SK-N-SH (cell line): ENCODE measurements around the gene TOP3A. TPM values are rescaled to one million over a fixed set of nuclear protein-coding genes. Genes with fewer than 3 reads are reported as not detected.

Experiments
- CTCF ChIA-PET: fragments of 300-600, 350-600 bp; formaldehyde crosslinking; extraction: SDS; loops from one replicate; lab custom pipeline; 2021; lab: Yijun Ruan, JAX
- POLR2A ChIA-PET: fragments of 350-600 bp; sonication (Branson Sonifier 250); formaldehyde crosslinking; extraction: SDS; loops from one replicate; lab custom pipeline; 2020; ENCODE audit warnings: antibody characterized with exemption, inconsistent platforms; lab: Yijun Ruan, JAX
- DNase-seq: peaks from one replicate; pipeline ENCODE4 v3.0.0; 2012
- H2AFZ ChIP-seq: fragments of 200-600 bp; sonication (generic); 2 replicates; pipeline ENCODE4 v1.8.1; 2016; ENCODE audit warnings: antibody characterized with exemption, mild to moderate bottlenecking, low read depth
- H3F3A ChIP-seq: fragments of 200-600 bp; sonication (generic); replicated peaks from 2 replicates; pipeline ENCODE3; 2016; ENCODE audit warnings: antibody characterized with exemption, mild to moderate bottlenecking; ENCODE audit not compliant: insufficient read depth
- H3K27ac ChIP-seq, 2 experiments: fragments of 200-500 bp in 1 of 2; fragments of 200-600 bp in 1 of 2; sonication (Bioruptor generic) in 1 of 2; sonication (generic), shearing (Covaris generic) in 1 of 2; 2 replicates each; pipeline versions ENCODE4 v1.5.1 to v1.6.1; 2014 to 2016; ENCODE audit warnings: low read depth in 2 of 2, inconsistent platforms in 1 of 2, low read length in 1 of 2, mild to moderate bottlenecking in 1 of 2, mixed read lengths in 1 of 2
- H3K27me3 ChIP-seq: fragments of 200-600 bp; sonication (generic), shearing (Covaris generic); 2 replicates; pipeline ENCODE4 v1.6.1; 2016; ENCODE audit warnings: mixed run types; ENCODE audit not compliant: insufficient read depth
- H3K36me3 ChIP-seq, 2 experiments: fragments of 200-500 bp in 1 of 2; fragments of 200-600 bp in 1 of 2; sonication (Bioruptor generic) in 1 of 2; sonication (generic) in 1 of 2; replicated peaks in 1 of 2; 2 replicates each; pipeline versions ENCODE3 to v1.5.1; 2014 to 2016; ENCODE audit warnings: low read length in 1 of 2, mild to moderate bottlenecking in 1 of 2; ENCODE audit not compliant: insufficient read depth in 2 of 2, control insufficient read depth in 1 of 2
- H3K4me1 ChIP-seq, 2 experiments: fragments of 200-500 bp in 1 of 2; fragments of 200-600 bp in 1 of 2; sonication (Bioruptor generic) in 1 of 2; sonication (generic), shearing (Covaris generic) in 1 of 2; 2 replicates each; pipeline versions ENCODE4 v1.5.1 to v1.6.1; 2014 to 2016; ENCODE audit warnings: low read depth in 1 of 2, low read length in 1 of 2, mixed run types in 1 of 2; ENCODE audit not compliant: insufficient read depth in 2 of 2, control insufficient read depth in 1 of 2
- H3K4me2 ChIP-seq: fragments of 200-600 bp; sonication (generic), shearing (Covaris generic); 2 replicates; pipeline ENCODE4 v1.6.1; 2017; ENCODE audit warnings: mixed run types
- H3K4me3 ChIP-seq, 2 experiments: fragments of 200-500 bp in 1 of 2; fragments of 200-600 bp in 1 of 2; sonication (Bioruptor generic) in 1 of 2; sonication (generic), shearing (Covaris generic) in 1 of 2; 2 replicates each; pipeline versions ENCODE4 v1.5.1 to v1.8.1; 2014 to 2016; ENCODE audit warnings: low read depth in 2 of 2, inconsistent platforms in 1 of 2, low read length in 1 of 2, mild to moderate bottlenecking in 1 of 2, mixed read lengths in 1 of 2, moderate library complexity in 1 of 2
- H3K79me2 ChIP-seq: fragments of 200-600 bp; sonication (generic); 2 replicates; pipeline ENCODE4 v1.8.1; 2017; ENCODE audit warnings: mild to moderate bottlenecking; ENCODE audit not compliant: insufficient read depth
- H3K9ac ChIP-seq: fragments of 200-600 bp; sonication (generic); 2 replicates; pipeline ENCODE4 v1.6.1; 2017; ENCODE audit warnings: mixed run types
- H3K9me2 ChIP-seq: fragments of 200-600 bp; sonication (generic); 2 replicates; pipeline ENCODE4 v1.6.1; 2017; ENCODE audit warnings: mixed run types
- H3K9me3 ChIP-seq: fragments of 200-600 bp; sonication (generic); 2 replicates; pipeline ENCODE4 v1.6.1; 2017; ENCODE audit warnings: mixed run types, mild to moderate bottlenecking, moderate library complexity
- H4K20me1 ChIP-seq: fragments of 200-600 bp; sonication (generic); 2 replicates; pipeline ENCODE4 v1.6.1; 2017; ENCODE audit warnings: mild to moderate bottlenecking, mixed run types; ENCODE audit not compliant: insufficient read depth
- CHD2 ChIP-seq: fragments of 150-350 bp; IDR thresholded peaks from 2 replicates; pipeline ENCODE4 v1.6.1; 2018; ENCODE audit warnings: low read length; ENCODE audit not compliant: partially characterized antibody
- EP300 ChIP-seq, 2 experiments: IDR thresholded peaks; 2 replicates each; pipeline versions ENCODE4 v1.4.0 to v1.6.1; 2012; ENCODE audit warnings: borderline replicate concordance in 1 of 2, low read depth in 1 of 2, low read length in 1 of 2
- EZH2phosphoT487 ChIP-seq: fragments of 200-600 bp; sonication (generic); IDR thresholded peaks from 2 replicates; pipeline ENCODE4 v1.6.1; 2017; ENCODE audit warnings: low read depth, mixed run types, mild to moderate bottlenecking, antibody characterized with exemption, moderate library complexity, borderline replicate concordance
- FOXJ3 ChIP-seq: sonication (generic); formaldehyde crosslinking; IDR thresholded peaks from 2 replicates; pipeline ENCODE4 v1.5.1; 2020; ENCODE audit warnings: mild to moderate bottlenecking, missing genetic modification reagents
- GATA2 ChIP-seq: sonication (generic); formaldehyde crosslinking; IDR thresholded peaks from 2 replicates; pipeline ENCODE4 v1.5.0; 2020; ENCODE audit warnings: mild to moderate bottlenecking, missing genetic modification reagents
- IRF3 ChIP-seq: fragments of 150-350 bp; IDR thresholded peaks from 2 replicates; pipeline ENCODE4 v1.6.1; 2016; ENCODE audit warnings: mild to moderate bottlenecking, low read depth, low read length
- MXI1 ChIP-seq: IDR thresholded peaks from 2 replicates; pipeline ENCODE4 v1.6.1; 2012; ENCODE audit warnings: mild to moderate bottlenecking, low read depth, low read length, improper control_type of control experiment
- NFIC ChIP-seq: IDR thresholded peaks from 2 replicates; pipeline ENCODE4 v1.4.0; 2012; ENCODE audit warnings: borderline replicate concordance
- PBX3 ChIP-seq: IDR thresholded peaks from 2 replicates; pipeline ENCODE4; 2012
- RAD21 ChIP-seq: IDR thresholded peaks from 2 replicates; pipeline ENCODE4 v1.6.1; 2012; ENCODE audit warnings: mild to moderate bottlenecking, low read length
- REST ChIP-seq: IDR thresholded peaks from 2 replicates; pipeline ENCODE4 v1.6.1; 2012; ENCODE audit warnings: mild to moderate bottlenecking, low read depth, low read length, moderate library complexity
- RXRA ChIP-seq: IDR thresholded peaks from 2 replicates; pipeline ENCODE4 v1.4.0; 2012; ENCODE audit warnings: low read depth, mild to moderate bottlenecking, borderline replicate concordance
- TAF1 ChIP-seq: IDR thresholded peaks from 2 replicates; pipeline ENCODE4 v1.6.1; 2012; ENCODE audit warnings: low read depth, mild to moderate bottlenecking, low read length, moderate library complexity, borderline replicate concordance
- WGBS: methylation state at CpG from one replicate; pipeline ENCODE4 v1.1.6; 2017; ENCODE audit warnings: low lambda C conversion rate; 5-methylcytosine and 5-hydroxymethylcytosine counted together
- polyA plus RNA-seq, 3 experiments: library from polyadenylated mRNA; depleted of rRNA; stranded (reverse); fragments of >200 nt; gene quantifications; 2 replicates each; pipeline ENCODE4 v1.2.3, GENCODE V29; 2012

Gene TOP3A
- polyA plus RNA-seq, 1 of the 3 experiments (the other 2 are of a cell fraction), result 14.7 TPM

- Histone ChIP-seq H3K27me3 (no peaks in the 10 kb centered on the region), H2AFZ (no peak overlapping the region), H3K9me3 (no peaks in the 10 kb centered on the region), H3F3A (peaks cover 16% of the 10 kb centered on the region), H3K9ac (no peak overlapping the region), H3K4me2 (no peak overlapping the region), H3K79me2 (peaks cover 35% of the 10 kb centered on the region), H3K9me2 (no peaks in the 10 kb centered on the region), H3K27ac (no peak overlapping the region), H3K4me3 (no peak overlapping the region), H3K36me3 (peaks cover 22 to 71% of the 10 kb centered on the region in 2 experiments), H3K4me1 (peaks cover 0 to 14% of the 10 kb centered on the region in 2 experiments; a peak in 1 of 4 replicates), H4K20me1 (peaks cover 36% of the 10 kb centered on the region)
- 95% methylated on average over 8 of the region's 16 CpGs for WGBS
- TF ChIP-seq REST (no peak), TAF1 (no peak), FOXJ3 (CRISPR knock-in tag) (no peak), GATA2 (CRISPR knock-in tag) (no peak), IRF3 (no peak), EZH2phosphoT487 (no peak), CHD2 (no peak), NFIC (no peak), RXRA (no peak), MXI1 (no peak), PBX3 (no peak), EP300 (IDR thresholded peaks at IDR 0.05; ENCODE audit: borderline replicate concordance in 1 of 2, low read depth in 1 of 2, low read length in 1 of 2) (no peak), RAD21 (no peak)
- POLR2A ChIA-PET, result no interaction called here
- CTCF ChIA-PET, result no interaction called here
- no peak for DNase-seq
Measured at GRCh38 chr17:18253187-18253884, 61.5 kb downstream of the TOP3A start.
